8988T (cell line): ENCODE measurements around the gene UNC93A.
"Not testable (repeated sequence)": the region's sequence is repeated elsewhere in the genome, so short reads cannot be mapped to it uniquely, and the experiment has no call there.

Experiments used
- DNase-seq: peaks from one replicate; pipeline ENCODE4 v3.0.0; 2011

Gene UNC93A

DNA sequence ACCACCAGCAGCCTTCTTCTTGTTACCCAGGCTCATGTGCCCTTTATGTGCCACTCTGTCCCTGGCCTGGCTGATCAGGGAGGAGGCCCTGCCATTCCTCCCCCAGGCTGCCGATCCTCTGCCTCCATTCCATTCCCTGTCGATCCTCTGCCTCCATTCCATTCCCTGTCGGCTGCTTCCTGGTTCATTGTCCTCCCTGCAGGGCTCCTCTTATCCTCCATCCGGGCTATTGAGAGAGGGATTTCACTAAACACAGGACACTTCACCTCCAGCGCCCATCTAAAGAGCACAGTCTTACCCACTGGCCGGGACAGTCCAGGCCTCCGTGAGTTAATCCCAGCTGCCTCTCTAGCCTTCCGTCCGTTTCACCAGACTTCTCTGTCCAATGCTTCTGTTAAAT lies 26.1 kb downstream of the UNC93A start:
- no peak for DNase-seq

GRCh38 chr6:167318354-167318753 lies 27.2 kb downstream of the UNC93A start:
- DNase-seq = not testable (repeated sequence)

GRCh38 chr6:167318856-167319255 lies 27.7 kb downstream of the UNC93A start:
- DNase-seq = not testable (repeated sequence)

DNA sequence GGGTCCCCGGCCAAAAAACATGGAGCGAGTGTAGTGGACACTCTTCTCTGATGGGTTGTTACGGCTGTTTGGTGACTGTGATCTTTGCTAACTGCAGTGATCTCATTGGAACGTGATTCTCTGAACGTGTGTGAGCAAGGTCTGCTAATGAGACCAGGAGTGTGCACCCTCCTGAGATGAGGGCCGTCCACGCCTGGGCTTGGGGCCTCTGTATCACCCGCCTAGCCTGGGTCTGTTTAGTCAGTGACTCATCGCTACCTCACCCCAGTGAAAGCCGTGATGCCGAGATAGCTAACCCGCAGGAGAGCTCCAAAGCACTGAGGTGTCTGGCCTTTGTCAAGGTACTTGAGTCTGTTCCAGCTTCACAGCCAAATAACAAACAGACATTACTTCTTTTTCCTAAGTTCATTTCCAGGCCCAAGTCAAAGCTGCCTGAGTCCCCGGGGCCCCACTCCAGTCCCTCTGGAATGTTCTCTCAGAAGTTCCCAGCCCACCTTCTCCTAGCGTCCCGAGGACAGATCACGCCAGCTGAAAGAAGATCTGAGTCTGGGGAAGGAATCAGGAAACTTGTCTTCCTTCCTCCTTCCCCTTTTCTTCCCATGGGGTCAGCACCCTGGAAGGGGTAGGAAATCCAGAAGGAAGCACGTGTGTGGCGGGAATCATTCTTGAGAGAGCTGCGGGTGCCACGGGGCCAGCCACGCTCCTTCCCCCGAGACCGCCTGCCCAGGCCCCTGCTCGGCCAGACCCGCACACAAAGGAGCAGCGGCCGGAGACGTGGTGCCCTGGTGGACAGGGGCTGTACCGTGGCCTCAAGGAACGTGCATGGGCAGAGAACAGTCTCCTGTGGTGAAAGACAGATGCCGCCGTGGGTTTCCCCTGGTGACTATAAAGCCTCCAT lies 29.0 kb downstream of the UNC93A start:
- DNase-seq = not testable (repeated sequence)

DNA sequence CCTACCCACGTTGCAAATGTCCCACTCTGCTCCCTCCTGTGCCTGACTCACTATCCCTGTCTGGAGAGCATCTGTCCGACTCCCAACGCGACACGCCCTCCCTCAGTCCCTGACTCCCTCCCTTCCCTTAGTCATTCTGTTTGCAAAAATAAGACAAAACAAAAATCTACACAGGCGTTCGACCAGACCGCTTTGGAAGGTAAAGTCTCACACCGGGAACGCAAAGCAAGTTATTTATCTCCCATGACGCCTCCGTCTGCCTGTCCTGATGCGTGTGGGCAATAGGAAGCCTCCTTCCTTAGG lies 29.6 kb downstream of the UNC93A start:
- not testable (repeated sequence) for DNase-seq

DNA sequence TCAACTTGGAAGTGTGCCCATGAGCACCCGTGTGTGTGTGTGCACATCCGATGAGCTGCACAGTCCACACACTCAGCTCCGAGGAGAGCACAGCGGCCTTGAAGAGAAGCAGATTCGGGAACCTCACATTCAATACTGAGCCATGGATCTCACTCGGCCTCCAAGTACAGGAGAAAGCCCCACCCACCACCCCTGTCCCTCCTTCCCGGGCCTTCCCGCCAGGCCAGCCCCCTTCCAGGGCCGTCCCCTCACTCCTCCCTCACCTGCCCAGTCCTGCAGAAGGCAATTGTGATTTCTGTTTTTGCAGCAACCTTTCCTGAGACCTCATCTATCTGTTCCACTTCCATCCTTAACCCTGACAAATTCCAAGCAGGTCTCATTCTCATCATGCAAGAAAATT lies 30.1 kb downstream of the UNC93A start:
- DNase-seq = not testable (repeated sequence)

- no peak for DNase-seq
Measured at GRCh38 chr6:167323111-167323510, 32.0 kb downstream of the UNC93A start.

DNA sequence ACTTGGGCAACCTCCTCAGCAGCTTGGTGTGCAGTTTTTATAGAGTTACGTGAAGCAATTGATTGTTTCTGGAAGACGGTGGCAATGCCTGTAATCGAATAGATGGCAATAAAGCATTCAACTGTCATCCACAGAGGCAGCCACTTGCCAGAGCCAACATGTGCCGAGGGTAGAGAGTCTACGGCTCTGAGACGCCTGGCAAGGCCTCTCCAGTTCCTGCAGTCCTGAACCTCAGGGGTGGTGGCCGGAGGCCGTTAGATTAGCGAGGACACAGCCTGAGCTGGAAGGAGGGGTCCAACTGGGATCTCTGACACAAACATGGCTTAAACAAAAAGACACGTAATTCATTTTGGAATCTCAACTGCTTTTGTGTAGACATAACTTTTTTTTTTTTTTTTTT lies 33.0 kb downstream of the UNC93A start:
- DNase-seq = no peak

GRCh38 chr6:167325766-167326165 lies 34.7 kb downstream of the UNC93A start:
- DNase-seq = no peak

DNA sequence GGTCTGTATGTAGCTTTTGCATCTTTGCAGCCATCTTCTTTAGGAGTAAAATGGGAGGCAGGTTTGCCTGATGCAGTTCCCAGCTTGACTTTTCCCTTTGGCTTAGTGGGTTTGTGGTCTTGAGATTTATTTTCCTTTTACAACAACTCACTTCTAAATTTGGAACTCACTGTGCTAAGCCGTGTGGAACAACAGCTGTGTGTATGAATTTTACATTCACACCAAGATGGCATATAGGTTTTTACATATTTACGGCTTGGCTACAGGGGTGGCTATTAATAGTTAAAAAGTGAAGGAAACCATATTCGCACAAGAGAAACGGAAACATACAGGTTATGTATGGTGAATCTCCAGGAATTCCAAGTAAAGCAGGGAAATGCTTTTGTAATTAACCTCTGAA lies 36.3 kb downstream of the UNC93A start:
- DNase-seq = no peak

DNA sequence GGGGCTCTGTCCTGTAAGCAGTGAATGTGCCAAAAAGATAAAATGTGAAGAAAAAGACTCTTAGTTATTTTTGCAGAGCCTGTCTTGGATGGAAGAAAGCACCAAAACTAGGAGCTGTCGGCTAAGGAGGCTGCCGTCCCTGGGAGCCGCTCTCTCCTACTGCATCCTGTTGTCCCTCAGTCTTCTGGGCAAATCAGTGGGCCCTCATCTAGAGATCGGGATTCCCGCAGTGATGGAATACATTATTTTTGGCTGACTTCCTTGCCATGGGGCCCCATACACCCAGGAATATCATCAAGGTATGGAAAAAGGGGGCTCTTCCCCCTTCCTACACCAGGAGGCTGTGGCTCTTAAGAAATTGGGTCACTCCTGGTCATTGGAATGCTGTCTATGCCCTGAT lies 37.0 kb downstream of the UNC93A start:
- DNase-seq = no peak

- no peak for DNase-seq
Measured at GRCh38 chr6:167329014-167329413, 37.9 kb downstream of the UNC93A start.

DNA sequence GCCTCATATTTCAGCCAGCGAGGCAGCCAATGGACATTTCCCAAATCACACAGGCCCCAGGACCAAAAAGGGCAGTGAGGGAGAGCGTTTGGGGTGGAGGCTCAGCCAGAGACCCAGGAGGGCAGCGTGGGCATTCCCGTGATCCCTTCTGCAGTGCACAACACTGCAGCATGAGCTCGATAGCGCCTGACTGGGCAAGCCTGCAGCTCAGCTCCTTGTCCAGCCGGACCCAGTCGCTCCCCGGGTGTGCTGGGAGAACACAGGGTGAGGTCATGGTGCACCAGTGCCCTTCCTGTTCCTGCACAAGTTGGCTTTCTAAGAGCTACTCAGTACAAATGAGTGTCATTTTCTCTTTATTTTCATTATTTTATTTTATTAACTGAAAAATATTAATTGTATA lies 39.6 kb downstream of the UNC93A start:
- DNase-seq = no peak

DNA sequence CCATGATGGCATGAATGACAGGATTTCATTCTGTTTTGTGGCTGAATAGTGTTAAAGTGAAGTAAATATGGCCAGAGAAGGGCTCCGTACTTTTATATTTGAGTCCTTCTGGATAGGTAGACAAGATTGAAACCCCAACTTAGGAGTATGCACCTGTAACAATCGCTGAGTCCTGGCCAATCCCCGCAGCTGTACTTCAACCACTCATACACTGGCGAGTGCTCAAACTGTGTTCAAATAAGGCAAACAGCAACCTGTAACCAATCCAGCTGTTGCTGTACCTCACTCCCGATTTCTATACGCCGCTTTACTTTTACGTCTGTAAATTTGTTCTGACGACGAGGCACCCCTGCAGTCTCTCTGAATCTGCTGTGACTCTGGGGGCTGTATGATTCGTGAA lies 40.5 kb downstream of the UNC93A start:
- no peak for DNase-seq

- no peak for DNase-seq
Measured at GRCh38 chr6:167336844-167337630, 45.9 kb downstream of the UNC93A start.

GRCh38 chr6:167337675-167338449 lies 46.7 kb downstream of the UNC93A start:
- DNase-seq = no peak

GRCh38 chr6:167338541-167339117 lies 47.5 kb downstream of the UNC93A start:
- no peak for DNase-seq

DNA sequence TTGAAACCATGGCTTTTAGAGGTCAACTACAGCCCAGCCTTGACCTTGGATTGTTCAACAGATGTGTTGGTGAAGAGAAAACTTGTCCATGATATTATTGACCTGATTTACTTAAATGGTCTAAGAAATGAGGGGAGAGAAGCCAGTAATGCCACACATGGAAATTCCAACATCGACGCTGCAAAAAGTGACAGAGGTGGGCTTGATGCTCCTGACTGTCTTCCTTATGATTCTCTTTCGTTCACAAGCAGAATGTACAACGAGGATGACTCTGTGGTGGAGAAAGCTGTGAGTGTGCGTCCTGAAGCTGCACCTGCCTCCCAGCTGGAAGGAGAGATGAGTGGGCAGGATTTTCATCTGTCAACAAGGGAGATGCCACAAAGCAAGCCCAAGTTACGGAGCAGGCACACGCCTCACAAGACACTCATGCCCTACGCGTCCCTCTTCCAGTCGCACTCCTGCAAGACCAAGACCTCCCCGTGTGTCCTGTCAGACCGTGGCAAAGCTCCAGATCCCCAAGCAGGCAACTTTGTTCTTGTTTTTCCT lies 50.0 kb downstream of the UNC93A start:
- DNase-seq = no peak

GRCh38 chr6:167341665-167342655 lies 50.8 kb downstream of the UNC93A start:
- no peak for DNase-seq

DNA sequence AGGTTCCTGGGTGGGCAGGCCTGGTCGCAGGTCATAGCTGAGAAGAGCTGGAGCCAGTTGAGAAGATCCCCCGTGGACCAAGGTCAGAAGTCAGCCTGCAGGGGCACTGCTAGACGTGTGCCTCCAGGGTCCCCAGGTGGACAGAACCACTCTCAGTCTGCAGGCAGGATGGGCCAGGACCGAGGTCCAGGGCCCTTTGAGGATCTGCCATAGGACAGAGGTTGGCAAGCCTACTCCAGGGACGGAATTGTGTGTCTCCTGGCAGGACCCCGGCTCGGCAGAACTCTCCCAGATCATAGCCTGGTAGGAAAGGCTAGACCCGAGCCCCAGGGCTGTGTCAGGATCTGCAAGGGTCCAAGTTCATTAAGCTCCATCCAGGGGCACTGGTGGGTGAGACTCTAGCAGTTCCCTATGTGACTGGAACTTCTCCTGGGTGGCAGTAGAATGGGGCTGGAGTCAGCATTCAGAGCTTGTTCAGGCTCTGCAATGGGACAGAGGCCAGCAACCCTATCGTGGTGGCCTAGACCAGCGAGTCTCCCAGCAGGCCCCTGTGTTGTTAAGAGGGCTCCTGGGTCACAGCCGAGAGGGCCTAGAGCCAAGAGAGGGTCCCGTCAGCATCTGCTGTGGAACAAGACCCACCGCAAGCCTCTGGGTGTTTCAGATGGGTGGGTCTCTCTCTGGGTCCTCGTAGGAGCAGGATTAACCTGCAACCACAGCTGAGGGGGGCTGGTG lies 51.9 kb downstream of the UNC93A start:
- no peak for DNase-seq

- no peak for DNase-seq
Measured at GRCh38 chr6:167345348-167345747, 54.2 kb downstream of the UNC93A start.
